Measurements from ENCODE around the gene MYRIP.
A peak's percentile ranks its signal among the peaks of the same experiment; 100 is the strongest.
"Not testable (repeated sequence)": the region's sequence is repeated elsewhere in the genome, so short reads cannot be mapped to it uniquely, and the experiment has no call there.

Gene MYRIP

GRCh38 chr3:40267937-40268724 is 458.7 kb downstream of the MYRIP start:
- Histone ChIP-seq H2BK120ac (ENCODE audit: low read depth, low read length) (no peak overlapping the region), H3K79me2 (ENCODE audit: control insufficient read depth, insufficient read depth, low read length) (no peaks in the 10 kb centered on the region), H4K8ac (ENCODE audit: low read depth, low read length) (no peak overlapping the region), H2BK15ac (replicated peaks; ENCODE audit: low read depth) (no peak overlapping the region), H4K5ac (ENCODE audit: low read length) (no peak overlapping the region), H2BK5ac (ENCODE audit: low read length) (no peak overlapping the region), H3K23ac (ENCODE audit: low read length) (no peak overlapping the region), H3K4me2 (ENCODE audit: low read length) (no peak overlapping the region), H3K18ac (ENCODE audit: low read length) (no peak overlapping the region), H3K56ac (ENCODE audit: low read length) (no peak overlapping the region), H3K4ac (ENCODE audit: low read depth, low read length) (no peak overlapping the region), H3K4me1 (ENCODE audit: control insufficient read depth, low read depth, low read length) (no peaks in the 10 kb centered on the region), H3K27ac (ENCODE audit: low read depth, low read length) (no peak overlapping the region), H3K4me3 (ENCODE audit: low read length) (no peak overlapping the region), H3K79me1 (ENCODE audit: low read length) (no peaks in the 10 kb centered on the region), H2AK5ac (ENCODE audit: low read length) (no peak overlapping the region), H3K9ac (ENCODE audit: low read length) (no peak overlapping the region), H3K27me3 (ENCODE audit: insufficient read depth, low read length, poor library complexity) (no peaks in the 10 kb centered on the region), H3K36me3 (ENCODE audit: control insufficient read depth, insufficient read depth, low read length) (no peaks in the 10 kb centered on the region)
- WGBS (ENCODE audit: extremely low coverage, insufficient coverage, low lambda C conversion rate): no CpG with 5 or more reads among the region's 4 CpGs
- peak; percentile 14 for DNase-seq

DNA sequence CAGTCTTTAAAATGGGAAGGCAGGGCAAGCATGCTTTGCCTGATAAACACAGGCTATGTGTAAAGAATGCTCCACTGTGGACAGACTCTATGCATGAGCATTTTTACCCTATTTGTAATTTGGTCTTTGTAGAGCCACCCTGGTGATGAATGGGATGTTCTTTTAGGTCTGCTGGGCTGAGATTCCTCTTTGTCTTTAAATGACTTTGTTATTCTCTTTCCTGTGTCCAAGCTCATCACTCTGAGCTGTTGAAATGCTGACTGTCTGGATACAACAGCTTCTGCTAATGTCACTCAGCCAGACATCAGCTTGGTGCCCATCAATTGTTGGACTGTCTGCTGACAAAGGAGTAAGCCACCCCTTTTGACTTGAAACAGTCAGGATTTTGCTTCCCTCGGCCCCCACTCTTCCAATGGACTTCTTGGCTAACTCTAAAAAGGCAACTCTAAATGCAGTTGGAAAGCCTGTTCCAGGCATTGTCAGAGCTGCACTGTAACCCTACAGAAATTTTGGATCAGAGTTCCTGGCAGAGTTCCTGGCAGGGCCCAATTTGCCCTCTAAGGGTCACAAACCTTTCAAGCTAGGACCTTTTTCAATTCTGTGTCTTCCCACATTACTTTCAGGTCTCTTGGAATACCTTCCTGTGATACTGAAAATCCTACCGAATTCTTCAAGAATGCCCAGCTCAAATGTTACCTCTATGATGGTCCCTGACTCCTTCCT is 459.6 kb downstream of the MYRIP start:
- Histone ChIP-seq H2AK5ac (ENCODE audit: low read length) (no peak overlapping the region), H2BK120ac (ENCODE audit: low read depth, low read length) (no peak overlapping the region), H3K18ac (ENCODE audit: low read length) (no peak overlapping the region), H3K4ac (ENCODE audit: low read depth, low read length) (no peak overlapping the region), H3K27ac (ENCODE audit: low read depth, low read length) (no peak overlapping the region), H3K56ac (ENCODE audit: low read length) (no peak overlapping the region), H3K79me2 (ENCODE audit: control insufficient read depth, insufficient read depth, low read length) (no peaks in the 10 kb centered on the region), H4K8ac (ENCODE audit: low read depth, low read length) (no peak overlapping the region), H3K9ac (ENCODE audit: low read length) (no peak overlapping the region), H2BK15ac (replicated peaks; ENCODE audit: low read depth) (no peak overlapping the region), H3K79me1 (ENCODE audit: low read length) (no peaks in the 10 kb centered on the region), H4K5ac (ENCODE audit: low read length) (no peak overlapping the region), H3K23ac (ENCODE audit: low read length) (no peak overlapping the region), H3K36me3 (ENCODE audit: control insufficient read depth, insufficient read depth, low read length) (no peaks in the 10 kb centered on the region), H3K4me1 (ENCODE audit: control insufficient read depth, low read depth, low read length) (no peaks in the 10 kb centered on the region), H2BK5ac (ENCODE audit: low read length) (no peak overlapping the region), H3K4me2 (ENCODE audit: low read length) (no peak overlapping the region), H3K27me3 (ENCODE audit: insufficient read depth, low read length, poor library complexity) (no peaks in the 10 kb centered on the region), H3K4me3 (ENCODE audit: low read length) (no peak overlapping the region)
- whole genome bisulfite sequencing (ENCODE audit: extremely low coverage, insufficient coverage, low lambda C conversion rate): no CpG with 5 or more reads among the region's 2 CpGs
- DNase-seq: no peak

GRCh38 chr3:40278791-40279190 is 469.4 kb downstream of the MYRIP start:
- no peak overlapping the region for H2BK120ac ChIP-seq (ENCODE audit: low read depth, low read length)
- H4K8ac ChIP-seq (ENCODE audit: low read depth, low read length): no peak overlapping the region
- no peak overlapping the region for H4K5ac ChIP-seq (ENCODE audit: low read length)
- no peak for DNase-seq
- no peaks in the 10 kb centered on the region for H3K4me1 ChIP-seq (ENCODE audit: control insufficient read depth, low read depth, low read length)
- H3K56ac ChIP-seq (ENCODE audit: low read length): no peak overlapping the region
- H3K4me3 ChIP-seq (ENCODE audit: low read length): no peak overlapping the region
- H3K36me3 ChIP-seq (ENCODE audit: control insufficient read depth, insufficient read depth, low read length): no peaks in the 10 kb centered on the region
- no peak overlapping the region for H3K4ac ChIP-seq (ENCODE audit: low read depth, low read length)
- H3K79me2 ChIP-seq (ENCODE audit: control insufficient read depth, insufficient read depth, low read length): no peaks in the 10 kb centered on the region
- no peaks in the 10 kb centered on the region for H3K79me1 ChIP-seq (ENCODE audit: low read length)
- no peak overlapping the region for H3K4me2 ChIP-seq (ENCODE audit: low read length)
- no peak overlapping the region for H2AK5ac ChIP-seq (ENCODE audit: low read length)
- H3K9ac ChIP-seq (ENCODE audit: low read length): no peak overlapping the region
- H3K18ac ChIP-seq (ENCODE audit: low read length): no peak overlapping the region
- no peak overlapping the region for H2BK15ac ChIP-seq (replicated peaks; ENCODE audit: low read depth)
- WGBS (ENCODE audit: extremely low coverage, insufficient coverage, low lambda C conversion rate): no CpG with 5 or more reads among the region's 1 CpG
- no peaks in the 10 kb centered on the region for H3K27me3 ChIP-seq (ENCODE audit: insufficient read depth, low read length, poor library complexity)
- H3K23ac ChIP-seq (ENCODE audit: low read length): no peak overlapping the region
- no peak overlapping the region for H2BK5ac ChIP-seq (ENCODE audit: low read length)
- H3K27ac ChIP-seq (ENCODE audit: low read depth, low read length): no peak overlapping the region

GRCh38 chr3:40281995-40282394 is 472.6 kb downstream of the MYRIP start:
- no peak overlapping the region for H3K56ac ChIP-seq (ENCODE audit: low read length)

GRCh38 chr3:40283057-40283456 is 473.6 kb downstream of the MYRIP start:
- H2BK120ac ChIP-seq (ENCODE audit: low read depth, low read length); H3K23ac ChIP-seq (ENCODE audit: low read length); H3K18ac ChIP-seq (ENCODE audit: low read length); H3K4me1 ChIP-seq (ENCODE audit: control insufficient read depth, low read depth, low read length); H3K79me1 ChIP-seq (ENCODE audit: low read length); H3K9ac ChIP-seq (ENCODE audit: low read length); H3K4me2 ChIP-seq (ENCODE audit: low read length); H3K36me3 ChIP-seq (ENCODE audit: control insufficient read depth, insufficient read depth, low read length); H3K79me2 ChIP-seq (ENCODE audit: control insufficient read depth, insufficient read depth, low read length); H2AK5ac ChIP-seq (ENCODE audit: low read length); H4K5ac ChIP-seq (ENCODE audit: low read length); DNase-seq; H2BK15ac ChIP-seq (replicated peaks; ENCODE audit: low read depth); H3K4ac ChIP-seq (ENCODE audit: low read depth, low read length); H2BK5ac ChIP-seq (ENCODE audit: low read length); H3K27me3 ChIP-seq (ENCODE audit: insufficient read depth, low read length, poor library complexity); H4K8ac ChIP-seq (ENCODE audit: low read depth, low read length); H3K56ac ChIP-seq (ENCODE audit: low read length); H3K4me3 ChIP-seq (ENCODE audit: low read length); H3K27ac ChIP-seq (ENCODE audit: low read depth, low read length): not testable (repeated sequence)
- no CpG with 5 or more reads among the region's 5 CpGs for WGBS (ENCODE audit: extremely low coverage, insufficient coverage, low lambda C conversion rate)

More at GRCh38 chr3:40281995-40282394, 472.6 kb downstream of the MYRIP start:
- Histone ChIP-seq H3K4me2 (ENCODE audit: low read length) (no peak overlapping the region), H3K79me1 (ENCODE audit: low read length) (no peaks in the 10 kb centered on the region), H2BK15ac (replicated peaks; ENCODE audit: low read depth) (no peak overlapping the region), H3K4me3 (ENCODE audit: low read length) (no peak overlapping the region), H3K36me3 (ENCODE audit: control insufficient read depth, insufficient read depth, low read length) (no peaks in the 10 kb centered on the region), H3K23ac (ENCODE audit: low read length) (no peak overlapping the region), H4K8ac (ENCODE audit: low read depth, low read length) (no peak overlapping the region), H3K27ac (ENCODE audit: low read depth, low read length) (no peak overlapping the region), H2AK5ac (ENCODE audit: low read length) (no peak overlapping the region), H2BK5ac (ENCODE audit: low read length) (no peak overlapping the region), H2BK120ac (ENCODE audit: low read depth, low read length) (no peak overlapping the region), H3K9ac (ENCODE audit: low read length) (no peak overlapping the region), H4K5ac (ENCODE audit: low read length) (no peak overlapping the region), H3K18ac (ENCODE audit: low read length) (no peak overlapping the region), H3K4me1 (ENCODE audit: control insufficient read depth, low read depth, low read length) (no peaks in the 10 kb centered on the region), H3K27me3 (ENCODE audit: insufficient read depth, low read length, poor library complexity) (no peaks in the 10 kb centered on the region), H3K4ac (ENCODE audit: low read depth, low read length) (no peak overlapping the region), H3K79me2 (ENCODE audit: control insufficient read depth, insufficient read depth, low read length) (no peaks in the 10 kb centered on the region)
- DNase-seq: no peak
- WGBS (ENCODE audit: extremely low coverage, insufficient coverage, low lambda C conversion rate): no CpG with 5 or more reads among the region's 2 CpGs
